Measurements from ENCODE around the gene CRYBG1. TPM values are rescaled to one million over a fixed set of nuclear protein-coding genes. Genes with fewer than 3 reads are reported as not detected.

The CRYBG1 gene
- total and polyA plus RNA-seq, 2 of the 13 experiments (the other 11 are each of a cell fraction or from before 2014, with no cell fraction given), result 10.1 to 21.9 TPM

GRCh38 chr6:106512048-106512967 lies 151.8 kb downstream of the CRYBG1 start (continued):
- TF ChIP-seq AKNA (CRISPR knock-in tag; IDR thresholded peaks at IDR 0.05; ENCODE audit: borderline replicate concordance), result 0 out of 2 replicates have a peak, but pooled peaks have one; percentile 22
- 0 out of 2 replicates have a peak, but pooled peaks have one; percentile 15 for TF ChIP-seq SMAD1 (CRISPR knock-in tag; IDR thresholded peaks at IDR 0.05; ENCODE audit: borderline replicate concordance, low read depth)
- peak; percentile 74 for TF ChIP-seq RBFOX2 (IDR thresholded peaks at IDR 0.05; ENCODE audit: low read depth, low read length)
- TF ChIP-seq ZSCAN21 (CRISPR knock-in tag; IDR thresholded peaks at IDR 0.05; ENCODE audit: borderline replicate concordance), result peak; percentile 74; the same call in 1 of the 2 replicates
- no peak for TF ChIP-seq ZNF546 (CRISPR knock-in tag; conservative IDR thresholded peaks at IDR 0.05)
- no peak for TF ChIP-seq EHMT2 (IDR thresholded peaks at IDR 0.05; ENCODE audit: borderline replicate concordance, low read depth, low read length)
- 0 out of 2 replicates have a peak, but pooled peaks have one; percentile 49 for TF ChIP-seq ZNF747 (CRISPR knock-in tag; IDR thresholded peaks at IDR 0.05; ENCODE audit: borderline replicate concordance)
- TF ChIP-seq FOXK1 (CRISPR knock-in tag; IDR thresholded peaks at IDR 0.05; ENCODE audit: borderline replicate concordance, low read depth), result peak; percentile 41; the same call in 1 of the 2 replicates
- no peak for TF ChIP-seq ZNF24 (IDR thresholded peaks at IDR 0.05)
- peak; percentile 73; the same call in 1 of the 2 replicates for TF ChIP-seq ZBTB4 (CRISPR knock-in tag; IDR thresholded peaks at IDR 0.05; ENCODE audit: borderline replicate concordance)
- peak; percentile 61; the same call in 1 of the 2 replicates for TF ChIP-seq ZNF776 (CRISPR knock-in tag; IDR thresholded peaks at IDR 0.05)
- TF ChIP-seq KAT7 (CRISPR knock-in tag; IDR thresholded peaks at IDR 0.05; ENCODE audit: borderline replicate concordance), result peak; percentile 61
- no peak for TF ChIP-seq MIXL1 (CRISPR knock-in tag; IDR thresholded peaks at IDR 0.05)
- TF ChIP-seq ZNF414 (CRISPR knock-in tag; IDR thresholded peaks at IDR 0.05), result peak; percentile 54; the same call in 1 of the 2 replicates
- TF ChIP-seq PAX8 (CRISPR knock-in tag; IDR thresholded peaks at IDR 0.05; ENCODE audit: borderline replicate concordance), result 0 out of 2 replicates have a peak, but pooled peaks have one; percentile 62
- peak in 1 of 2 experiments; percentile 20; a peak in 1 of 4 replicates for TF ChIP-seq EP300 (IDR thresholded peaks at IDR 0.05; ENCODE audit: low read depth in 2 of 2, low read length in 2 of 2)
- TF ChIP-seq EP300 (CRISPR knock-in tag; IDR thresholded peaks at IDR 0.05; ENCODE audit: borderline replicate concordance), result no peak
- peak; percentile 57; the same call in 1 of the 2 replicates for TF ChIP-seq CBFB (CRISPR knock-in tag; IDR thresholded peaks at IDR 0.05)
- TF ChIP-seq ZNF792 (CRISPR knock-in tag; IDR thresholded peaks at IDR 0.05), result 0 out of 2 replicates have a peak, but pooled peaks have one; percentile 20
